ENCODE measurements around the gene MEGF11. TPM values are rescaled to one million over a fixed set of nuclear protein-coding genes. Genes with fewer than 3 reads are reported as not detected.

The MEGF11 gene
- total RNA-seq, 1 experiment from 2014 or later, result 2.3 TPM

DNA sequence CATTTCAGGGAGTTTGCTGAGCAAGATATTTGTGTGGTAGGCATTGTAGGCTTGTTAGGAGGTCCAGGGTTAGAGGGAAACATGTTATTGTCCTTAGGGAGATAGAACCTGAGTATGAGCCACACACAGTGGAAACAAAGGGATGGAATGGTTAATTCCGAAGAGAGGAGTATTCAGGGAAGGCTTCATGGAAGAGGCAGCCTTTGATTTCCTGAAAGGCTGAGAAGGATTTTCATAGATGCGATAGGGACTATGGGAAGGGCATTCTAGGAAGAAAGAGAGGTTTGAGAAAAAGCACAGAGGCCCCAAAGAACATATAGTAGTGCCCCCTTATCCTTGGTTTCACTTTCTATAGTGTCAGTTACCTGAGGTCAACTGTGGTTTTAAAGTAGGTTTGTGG is 302.5 kb downstream of the MEGF11 start:
- Histone ChIP-seq H4K20me1 (ENCODE audit: insufficient read depth) (no peaks in the 10 kb centered on the region), H3K9ac (ENCODE audit: low read length) (no peak overlapping the region), H3K36me3 (ENCODE audit: control insufficient read depth in 1 of 2, insufficient read depth in 2 of 2, low read length in 2 of 2) (no peaks in the 10 kb centered on the region), H3K27me3 (ENCODE audit: insufficient read depth, low read length) (no peaks in the 10 kb centered on the region), H2AFZ (ENCODE audit: low read depth, low read length, poor library complexity, severe bottlenecking) (no peak overlapping the region), H3K9me3 (ENCODE audit: control insufficient read depth in 1 of 2, insufficient read depth in 1 of 2, low read depth in 1 of 2, low read length in 2 of 2) (no peaks in the 10 kb centered on the region), H3K79me2 (ENCODE audit: insufficient read depth, low read length) (no peaks in the 10 kb centered on the region), H3K27ac (ENCODE audit: low read depth, low read length) (no peak overlapping the region), H3K4me3 (replicated peaks in 1 of 2; ENCODE audit: low read depth in 1 of 2, low read length in 2 of 2) (no peak overlapping the region), H3K4me2 (ENCODE audit: low read length) (no peak overlapping the region), H3K9me2 (ENCODE audit: insufficient read depth) (no peaks in the 10 kb centered on the region), H3K4me1 (ENCODE audit: control insufficient read depth in 1 of 2, insufficient read depth in 2 of 2, low read length in 2 of 2) (peaks cover 7 to 17% of the 10 kb centered on the region in 2 experiments)
- ChIA-PET CTCF (no interaction called here), POLR2A (no interaction called here), RAD21 (ENCODE audit: low non-redundant PET in 1 of 2, low total read pairs in 2 of 2, uncharacterized antibody in 2 of 2, unreplicated experiment in 2 of 2) (no interaction called here)
- no TSS peak for BruUV-seq (replicated peaks)
- TF ChIP-seq JUND (IDR thresholded peaks at IDR 0.05), result no peak
- no peak for TF ChIP-seq YY1 (IDR thresholded peaks at IDR 0.05; ENCODE audit: extremely low read depth, insufficient replicate concordance, low read depth, low read length)
- no peak for TF ChIP-seq SIN3A (IDR thresholded peaks at IDR 0.05; ENCODE audit: low read depth)
- TF ChIP-seq, protein P1, sequence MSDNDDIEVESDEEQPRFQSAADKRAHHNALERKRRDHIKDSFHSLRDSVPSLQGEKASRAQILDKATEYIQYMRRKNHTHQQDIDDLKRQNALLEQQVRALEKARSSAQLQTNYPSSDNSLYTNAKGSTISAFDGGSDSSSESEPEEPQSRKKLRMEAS (IDR thresholded peaks at IDR 0.05), result no peak
- TF ChIP-seq CBX3 (IDR thresholded peaks at IDR 0.05; ENCODE audit: low read depth), result no peak
- no peak for TF ChIP-seq EZH2 (IDR thresholded peaks at IDR 0.05)
- no peak for TF ChIP-seq POLR2AphosphoS5 (IDR thresholded peaks at IDR 0.05; ENCODE audit: low read depth, low read length)
- TF ChIP-seq, protein P2, sequence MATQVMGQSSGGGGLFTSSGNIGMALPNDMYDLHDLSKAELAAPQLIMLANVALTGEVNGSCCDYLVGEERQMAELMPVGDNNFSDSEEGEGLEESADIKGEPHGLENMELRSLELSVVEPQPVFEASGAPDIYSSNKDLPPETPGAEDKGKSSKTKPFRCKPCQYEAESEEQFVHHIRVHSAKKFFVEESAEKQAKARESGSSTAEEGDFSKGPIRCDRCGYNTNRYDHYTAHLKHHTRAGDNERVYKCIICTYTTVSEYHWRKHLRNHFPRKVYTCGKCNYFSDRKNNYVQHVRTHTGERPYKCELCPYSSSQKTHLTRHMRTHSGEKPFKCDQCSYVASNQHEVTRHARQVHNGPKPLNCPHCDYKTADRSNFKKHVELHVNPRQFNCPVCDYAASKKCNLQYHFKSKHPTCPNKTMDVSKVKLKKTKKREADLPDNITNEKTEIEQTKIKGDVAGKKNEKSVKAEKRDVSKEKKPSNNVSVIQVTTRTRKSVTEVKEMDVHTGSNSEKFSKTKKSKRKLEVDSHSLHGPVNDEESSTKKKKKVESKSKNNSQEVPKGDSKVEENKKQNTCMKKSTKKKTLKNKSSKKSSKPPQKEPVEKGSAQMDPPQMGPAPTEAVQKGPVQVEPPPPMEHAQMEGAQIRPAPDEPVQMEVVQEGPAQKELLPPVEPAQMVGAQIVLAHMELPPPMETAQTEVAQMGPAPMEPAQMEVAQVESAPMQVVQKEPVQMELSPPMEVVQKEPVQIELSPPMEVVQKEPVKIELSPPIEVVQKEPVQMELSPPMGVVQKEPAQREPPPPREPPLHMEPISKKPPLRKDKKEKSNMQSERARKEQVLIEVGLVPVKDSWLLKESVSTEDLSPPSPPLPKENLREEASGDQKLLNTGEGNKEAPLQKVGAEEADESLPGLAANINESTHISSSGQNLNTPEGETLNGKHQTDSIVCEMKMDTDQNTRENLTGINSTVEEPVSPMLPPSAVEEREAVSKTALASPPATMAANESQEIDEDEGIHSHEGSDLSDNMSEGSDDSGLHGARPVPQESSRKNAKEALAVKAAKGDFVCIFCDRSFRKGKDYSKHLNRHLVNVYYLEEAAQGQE (IDR thresholded peaks at IDR 0.05; ENCODE audit: low read depth), result no peak
- no peak for TF ChIP-seq EZH2phosphoT487 (IDR thresholded peaks at IDR 0.05; ENCODE audit: borderline replicate concordance)
- TF ChIP-seq SP1 (IDR thresholded peaks at IDR 0.05; ENCODE audit: low read depth), result no peak
- TF ChIP-seq ZNF274 (IDR thresholded peaks at IDR 0.05; ENCODE audit: low read depth, low read length), result no peak
- no peak for TF ChIP-seq SRF (IDR thresholded peaks at IDR 0.05; ENCODE audit: low read depth)
- TF ChIP-seq CEBPB (IDR thresholded peaks at IDR 0.05; ENCODE audit: low read depth), result no peak
- no peak for TF ChIP-seq TCF7L2 (IDR thresholded peaks at IDR 0.05; ENCODE audit: borderline replicate concordance, extremely low read depth, insufficient read depth, insufficient read length)
- no peak for TF ChIP-seq RAD21 (IDR thresholded peaks at IDR 0.05; ENCODE audit: low read depth)
- intact Hi-C loops (cut with micrococcal nuclease), result no loop called here
- ATAC-seq (no peak), DNase-seq (ENCODE audit: low read depth, low spot score) (no peak)
